Prostate gland (tissue), 2 donors: Measurements from ENCODE around the gene AARS1.

Experiments used
- CTCF ChIP-seq, 4 experiments: fragments of 200-600 bp in 2 of 4; fragments of 450-650 bp in 2 of 4; sonication (generic) in 2 of 4; IDR thresholded peaks; 1 replicate in 3 of 4; 2 replicates in 1 of 4; pipeline ENCODE4 v1.5.1; 2016 to 2019; ENCODE audit warnings: antibody characterized with exemption in 4 of 4, mild to moderate bottlenecking in 2 of 4, moderate library complexity in 2 of 4
- POLR2A ChIP-seq: fragments of 450-650 bp; IDR thresholded peaks from one replicate; pipeline ENCODE4 v1.6.1; 2016; ENCODE audit warnings: antibody characterized with exemption, mild to moderate bottlenecking

DNA sequence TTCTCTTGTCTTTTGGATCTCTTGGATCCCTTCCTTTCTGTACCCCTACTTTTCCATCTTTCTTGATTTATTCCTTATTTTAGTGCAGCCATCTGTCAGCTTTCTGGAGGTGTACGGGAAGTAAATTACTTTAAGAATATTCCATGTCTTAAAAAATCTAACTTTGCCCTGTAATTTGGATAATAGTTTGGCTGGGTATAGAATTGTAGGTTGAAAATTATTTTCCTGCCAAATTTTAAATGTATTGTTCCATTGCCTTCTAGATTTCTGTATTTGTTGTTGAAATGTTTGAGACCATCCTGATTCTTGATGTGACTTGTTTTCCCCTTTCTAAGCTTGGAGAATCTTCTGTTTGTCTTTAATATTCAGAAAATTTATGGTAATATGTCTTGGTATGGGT is 11.8 kb upstream of the AARS1 start:
- TF ChIP-seq CTCF (IDR thresholded peaks at IDR 0.05) (no peak), POLR2A (no peak)
